GM18873 (cell line): ENCODE results near the gene EXD2.
"Not testable (repeated sequence)": the region's sequence is repeated elsewhere in the genome, so short reads cannot be mapped to it uniquely, and the experiment has no call there.

Experiments used
- ATAC-seq: cut with Tn5 transposase; IDR thresholded peaks from one replicate; pipeline ENCODE4 v1.9.1; 2021; ENCODE audit warnings: mild to moderate bottlenecking, moderate library complexity, moderate number of reproducible peaks; ENCODE audit not compliant: unreplicated experiment, low FRiP score

EXD2 gene, protein sequence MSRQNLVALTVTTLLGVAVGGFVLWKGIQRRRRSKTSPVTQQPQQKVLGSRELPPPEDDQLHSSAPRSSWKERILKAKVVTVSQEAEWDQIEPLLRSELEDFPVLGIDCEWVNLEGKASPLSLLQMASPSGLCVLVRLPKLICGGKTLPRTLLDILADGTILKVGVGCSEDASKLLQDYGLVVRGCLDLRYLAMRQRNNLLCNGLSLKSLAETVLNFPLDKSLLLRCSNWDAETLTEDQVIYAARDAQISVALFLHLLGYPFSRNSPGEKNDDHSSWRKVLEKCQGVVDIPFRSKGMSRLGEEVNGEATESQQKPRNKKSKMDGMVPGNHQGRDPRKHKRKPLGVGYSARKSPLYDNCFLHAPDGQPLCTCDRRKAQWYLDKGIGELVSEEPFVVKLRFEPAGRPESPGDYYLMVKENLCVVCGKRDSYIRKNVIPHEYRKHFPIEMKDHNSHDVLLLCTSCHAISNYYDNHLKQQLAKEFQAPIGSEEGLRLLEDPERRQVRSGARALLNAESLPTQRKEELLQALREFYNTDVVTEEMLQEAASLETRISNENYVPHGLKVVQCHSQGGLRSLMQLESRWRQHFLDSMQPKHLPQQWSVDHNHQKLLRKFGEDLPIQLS

GRCh38 chr14:69191340-69192111, at the start of gene EXD2:
Gene EXD2 (plus strand): TSS chr14:69191498. CDS start chr14:69209471, 17,973 bp downstream.
- ATAC-seq = peak; percentile 70

DNA sequence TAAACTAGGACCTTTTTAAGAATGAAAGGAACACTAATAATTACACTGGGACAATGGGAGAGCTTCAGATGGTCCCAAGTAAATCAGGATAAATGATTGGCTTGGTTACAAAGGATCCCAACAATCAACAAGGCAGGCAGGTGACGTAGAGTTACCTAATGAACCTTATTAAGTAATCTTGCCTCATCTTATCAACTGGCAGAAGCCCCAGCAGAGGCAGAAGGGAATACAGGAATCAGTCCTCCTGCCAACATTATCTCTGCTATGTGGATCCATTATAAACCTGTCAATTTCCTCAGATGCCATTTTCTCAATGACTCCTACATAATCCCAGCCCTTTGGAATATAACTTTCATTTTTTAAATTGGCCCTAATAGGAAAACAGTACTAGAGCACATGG, 49.7 kb upstream of the EXD2 start:
- ATAC-seq = no peak

- ATAC-seq = no peak
These were observed 49.2 kb upstream of the EXD2 start for GRCh38 chr14:69142101-69142500.

DNA sequence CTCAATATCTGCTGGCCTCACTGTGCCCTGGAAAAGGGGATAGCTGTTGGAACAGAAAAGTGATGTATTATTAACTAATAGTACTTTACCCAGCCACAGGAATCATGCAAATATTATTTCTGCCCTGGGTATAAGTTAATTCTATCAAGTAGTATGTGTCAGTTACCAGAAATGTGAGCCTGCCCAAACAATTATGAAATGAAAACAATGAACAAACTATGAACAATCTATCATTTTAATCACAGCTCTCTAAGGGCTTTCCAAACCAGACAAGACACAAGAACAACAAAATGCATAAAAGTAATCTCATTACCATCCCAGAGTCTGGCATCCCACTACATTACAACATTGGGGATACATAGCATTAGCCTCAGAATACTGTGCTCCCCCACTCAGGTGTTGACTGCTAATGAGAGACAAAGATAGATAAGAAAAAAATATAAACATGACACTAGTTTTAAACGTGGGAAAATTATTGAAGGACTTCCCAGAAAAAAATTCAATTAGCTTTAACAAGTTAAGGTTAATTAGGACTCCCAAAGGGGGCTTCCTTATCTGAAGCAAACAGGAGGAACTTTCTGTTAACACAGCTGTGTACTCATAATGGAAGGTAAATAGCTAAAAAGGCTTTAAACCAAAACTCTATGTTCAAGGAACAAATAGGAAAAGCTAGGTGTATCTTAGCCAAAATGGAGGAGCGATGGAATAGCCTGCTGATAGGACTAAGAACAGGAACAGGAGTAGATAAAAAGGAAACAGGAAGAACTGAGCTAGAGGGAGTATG, 41.6 kb upstream of the EXD2 start:
- ATAC-seq = no peak

DNA sequence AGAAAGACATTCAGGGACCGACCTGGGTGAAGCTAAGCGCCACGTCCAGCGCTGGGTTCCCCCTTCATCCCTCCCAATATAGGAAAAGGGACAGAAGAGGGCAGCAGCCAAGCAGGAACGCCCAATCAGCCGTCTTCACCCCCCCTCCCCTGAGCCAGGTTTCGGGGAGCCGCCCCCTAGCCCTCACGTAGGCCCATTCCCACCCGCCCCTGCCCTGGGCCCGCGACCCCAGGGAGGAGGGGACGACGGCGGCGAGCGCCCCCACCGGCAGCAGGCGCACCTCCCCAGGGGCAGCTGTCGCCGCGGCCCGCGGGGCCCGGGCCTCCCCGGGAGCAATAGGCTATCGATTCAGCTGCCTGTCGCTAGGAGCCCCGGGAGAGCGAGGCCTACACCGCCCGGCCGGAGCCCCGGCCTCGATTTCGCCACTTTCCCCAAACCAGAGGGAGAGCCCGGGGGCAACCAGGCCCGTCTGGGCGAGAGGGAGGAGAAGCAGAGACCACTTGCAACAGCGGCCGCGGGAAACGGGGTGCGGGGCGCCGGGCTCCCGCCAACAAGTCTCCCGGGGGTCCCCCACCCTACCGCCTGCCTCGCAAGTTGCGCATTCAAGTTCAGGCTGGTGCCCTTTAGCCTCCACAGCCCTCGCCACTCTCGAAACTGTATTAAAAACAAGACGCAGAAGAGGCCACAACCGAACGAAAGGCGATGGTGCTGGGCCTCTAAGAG, 39.7 kb upstream of the EXD2 start:
- ATAC-seq = no peak

DNA sequence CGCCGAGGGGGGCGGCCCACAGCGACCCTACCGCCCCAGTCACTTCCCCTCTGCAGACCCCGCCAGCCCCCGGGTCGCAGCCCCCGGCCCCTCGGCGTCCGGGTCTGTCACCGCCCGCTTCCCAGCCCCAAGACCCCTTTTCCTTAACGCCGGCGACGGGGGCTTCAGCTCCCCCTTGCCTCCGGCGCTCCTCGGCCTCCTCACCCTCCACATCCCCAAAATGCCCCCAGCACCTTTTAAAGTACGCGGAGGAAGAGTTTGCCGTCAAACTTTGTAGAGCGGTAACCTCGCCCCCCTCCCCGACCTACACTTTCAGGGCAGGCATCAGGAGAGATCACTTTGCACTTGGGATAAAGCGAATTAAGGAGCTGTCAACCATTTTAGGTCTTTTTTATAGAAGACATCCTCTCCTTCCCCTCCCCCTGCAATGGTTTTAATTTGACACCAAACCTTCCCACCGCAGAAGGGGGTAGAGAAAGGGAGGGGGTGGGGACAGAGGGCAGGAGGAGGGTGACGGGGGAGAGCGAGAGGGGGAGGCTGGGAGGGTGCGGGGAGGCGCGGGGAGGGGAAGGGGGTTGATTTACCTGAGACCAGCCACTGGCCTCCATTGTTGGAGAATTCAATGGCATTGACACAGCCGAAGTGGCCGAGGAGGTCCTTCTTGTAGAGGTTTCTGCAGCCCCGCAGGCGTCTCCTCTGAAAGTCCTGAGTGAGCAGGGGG, 39.0 kb upstream of the EXD2 start:
- no peak for ATAC-seq

- peak; percentile 67 for ATAC-seq
These were observed 38.5 kb upstream of the EXD2 start, which contains the start of gene DCAF5 for GRCh38 chr14:69152902-69153151. Gene DCAF5 (minus strand): TSS chr14:69153119. CDS start chr14:69152978, 141 bp downstream.

- no peak for ATAC-seq
These were observed 38.0 kb upstream of the EXD2 start for GRCh38 chr14:69153152-69153872.

GRCh38 chr14:69153873-69154270, 37.4 kb upstream of the EXD2 start:
- ATAC-seq = no peak

- ATAC-seq = no peak
These were observed 36.5 kb upstream of the EXD2 start for GRCh38 chr14:69154779-69155178.

DNA sequence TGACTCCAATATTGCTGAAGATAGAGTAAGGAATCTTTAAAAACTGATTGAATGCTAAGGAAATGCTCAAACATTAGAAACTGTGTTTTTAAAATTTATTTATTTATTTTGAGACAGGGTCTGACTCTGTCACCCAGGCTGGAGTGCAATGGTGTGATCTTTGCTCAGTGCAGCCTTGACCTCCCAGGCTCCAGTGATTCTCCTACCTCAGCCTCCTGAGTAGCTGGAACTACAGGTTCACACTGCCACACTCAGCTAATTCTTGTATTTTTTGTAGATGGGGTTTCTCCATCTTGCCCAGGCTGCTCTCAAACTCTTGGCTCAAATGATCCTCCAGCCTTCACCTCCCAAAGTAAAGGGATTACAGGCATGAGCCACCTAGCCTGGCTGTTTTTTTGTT, 35.1 kb upstream of the EXD2 start:
- no peak for ATAC-seq

GRCh38 chr14:69161590-69161989, 29.7 kb upstream of the EXD2 start:
- no peak for ATAC-seq

DNA sequence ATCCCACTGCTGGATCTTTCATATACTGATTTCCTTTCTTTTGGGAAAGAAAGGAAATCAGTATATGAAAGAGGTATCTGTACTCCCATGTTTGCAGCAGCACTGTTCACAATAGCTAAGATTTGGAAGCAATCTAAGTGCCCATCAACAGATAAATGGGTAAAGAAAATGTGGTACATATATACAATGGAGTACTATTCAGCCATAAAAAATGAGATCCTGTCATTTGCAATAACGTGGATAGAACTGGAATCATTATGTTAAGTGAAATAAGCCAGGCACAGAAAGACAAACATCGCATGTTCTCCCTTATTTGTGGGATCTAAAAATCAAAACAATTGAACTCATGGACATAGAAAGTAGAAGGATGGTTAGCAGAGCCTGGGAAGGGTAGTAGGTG, 25.5 kb upstream of the EXD2 start:
- not testable (repeated sequence) for ATAC-seq

- ATAC-seq = no peak
These were observed 20.5 kb upstream of the EXD2 start for GRCh38 chr14:69170839-69171238.

DNA sequence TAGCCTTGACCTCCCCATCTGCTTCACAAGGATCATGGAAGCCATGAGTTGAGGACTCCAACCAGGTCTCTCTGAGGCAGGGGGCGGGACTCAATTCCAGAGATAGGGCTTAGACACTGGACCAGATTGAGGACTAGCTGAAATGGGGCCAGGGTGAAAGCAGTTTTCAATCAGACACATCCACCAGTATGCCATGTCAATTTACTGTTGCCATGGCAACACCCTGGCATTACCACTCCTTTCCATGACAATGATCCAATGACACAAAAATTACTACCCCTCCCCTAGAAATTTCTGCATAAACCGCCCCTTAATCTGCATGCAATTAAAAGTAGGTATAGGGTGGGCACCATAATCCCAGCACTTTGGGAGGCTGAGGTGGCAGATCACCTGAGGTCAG, 19.7 kb upstream of the EXD2 start:
- ATAC-seq = no peak

- ATAC-seq = no peak
These were observed 16.2 kb upstream of the EXD2 start for GRCh38 chr14:69175130-69175529.

DNA sequence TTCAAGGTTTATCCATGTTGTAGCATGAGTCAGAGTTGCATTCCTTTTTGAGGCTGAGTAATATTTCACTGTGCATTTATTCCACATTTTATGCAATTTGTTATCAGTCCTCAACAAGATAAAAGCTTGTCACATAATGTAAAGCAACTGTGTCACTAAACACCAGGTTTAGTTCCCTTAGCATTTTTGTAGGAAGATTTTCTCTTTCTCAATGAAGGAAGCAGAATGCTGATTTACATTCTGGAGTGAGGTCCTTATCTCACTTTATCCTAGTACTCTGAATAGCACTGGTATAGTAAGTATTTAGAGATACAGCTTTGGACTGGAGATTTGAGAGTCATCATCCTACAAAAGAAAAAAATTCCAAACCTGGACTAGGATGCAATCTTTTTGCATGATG, 9.8 kb upstream of the EXD2 start:
- ATAC-seq = no peak

GRCh38 chr14:69182580-69182979, 8.7 kb upstream of the EXD2 start:
- not testable (repeated sequence) for ATAC-seq

- ATAC-seq = no peak
These were observed 7.6 kb upstream of the EXD2 start for GRCh38 chr14:69183735-69184134.
